ENCODE results near the gene GAPDH. TPM values are rescaled to one million over a fixed set of nuclear protein-coding genes. Genes with fewer than 3 reads are reported as not detected.

GAPDH gene
- total RNA-seq, 4 donors from 2014 or later = 1,806 to 2,946 (median 2,333) TPM

DNA sequence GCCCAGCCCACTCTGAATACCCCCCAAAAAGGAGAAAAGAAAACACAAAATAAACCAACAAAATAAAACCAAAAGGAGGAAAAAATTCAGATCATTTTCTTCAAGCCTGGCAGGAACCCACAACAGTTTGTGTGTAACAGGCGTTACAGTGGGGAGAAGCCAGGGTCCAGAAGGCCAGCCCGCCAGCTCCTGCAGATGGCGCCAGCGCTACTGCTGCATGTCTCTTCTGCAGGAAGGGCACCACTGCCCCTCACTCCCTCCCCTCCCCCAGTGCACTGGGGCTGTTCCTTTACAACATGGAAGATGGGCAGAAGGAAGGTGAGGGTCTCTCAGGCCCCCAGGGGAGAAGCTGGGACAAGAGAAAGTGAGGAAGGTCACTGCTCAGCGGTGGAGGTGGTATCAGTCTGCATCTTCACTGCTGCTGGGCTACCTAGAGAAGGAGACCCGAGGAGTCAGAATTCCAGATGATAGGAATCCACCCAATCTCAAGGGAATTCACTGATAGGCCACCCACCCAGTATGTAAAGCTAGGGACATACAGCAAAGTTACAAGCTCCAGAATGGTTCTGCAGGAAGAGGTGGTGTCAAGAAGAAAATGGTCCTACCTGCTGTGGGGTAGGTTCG, 36.1 kb downstream of the GAPDH start:
- intact Hi-C loops (cut with DNase I; ENCODE audit: low total_unique reads) (no loop called here), in situ Hi-C loops (cut with MboI; ENCODE audit: low pct_ligation_motif_present in 1 of 4, low pct_unique_long_range_greater_than_20kb in 1 of 4, low sequenced_read_pairs in 3 of 4) (no loop called here)
- Histone ChIP-seq H3K4me1 (peaks cover 6 to 20% (median 15%) of the 10 kb centered on the region in 4 donors), H3K36me3 (peaks cover 1 to 55% (median 18%) of the 10 kb centered on the region in 4 donors), H3K27me3 (no peaks in the 10 kb centered on the region), H3K9me3 (no peaks in the 10 kb centered on the region), H3K4me3 (no peak overlapping the region), H3K27ac (peak overlapping the region in 1 of 4 donors; percentile 12)
- TF ChIP-seq, protein P1, sequence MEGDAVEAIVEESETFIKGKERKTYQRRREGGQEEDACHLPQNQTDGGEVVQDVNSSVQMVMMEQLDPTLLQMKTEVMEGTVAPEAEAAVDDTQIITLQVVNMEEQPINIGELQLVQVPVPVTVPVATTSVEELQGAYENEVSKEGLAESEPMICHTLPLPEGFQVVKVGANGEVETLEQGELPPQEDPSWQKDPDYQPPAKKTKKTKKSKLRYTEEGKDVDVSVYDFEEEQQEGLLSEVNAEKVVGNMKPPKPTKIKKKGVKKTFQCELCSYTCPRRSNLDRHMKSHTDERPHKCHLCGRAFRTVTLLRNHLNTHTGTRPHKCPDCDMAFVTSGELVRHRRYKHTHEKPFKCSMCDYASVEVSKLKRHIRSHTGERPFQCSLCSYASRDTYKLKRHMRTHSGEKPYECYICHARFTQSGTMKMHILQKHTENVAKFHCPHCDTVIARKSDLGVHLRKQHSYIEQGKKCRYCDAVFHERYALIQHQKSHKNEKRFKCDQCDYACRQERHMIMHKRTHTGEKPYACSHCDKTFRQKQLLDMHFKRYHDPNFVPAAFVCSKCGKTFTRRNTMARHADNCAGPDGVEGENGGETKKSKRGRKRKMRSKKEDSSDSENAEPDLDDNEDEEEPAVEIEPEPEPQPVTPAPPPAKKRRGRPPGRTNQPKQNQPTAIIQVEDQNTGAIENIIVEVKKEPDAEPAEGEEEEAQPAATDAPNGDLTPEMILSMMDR (IDR thresholded peaks at IDR 0.05) = peak in 3 of 5 experiments; percentile 26 to 32 (median 31)
- TF ChIP-seq POLR2A (IDR thresholded peaks at IDR 0.05) = no peak
- WGBS, 2 donors (ENCODE audit: low coverage in 1 of 2) = 0 to 67% methylated on average over 1 to 7 of the region's 7 CpGs
- DNase-seq = peak; percentile 64

DNA sequence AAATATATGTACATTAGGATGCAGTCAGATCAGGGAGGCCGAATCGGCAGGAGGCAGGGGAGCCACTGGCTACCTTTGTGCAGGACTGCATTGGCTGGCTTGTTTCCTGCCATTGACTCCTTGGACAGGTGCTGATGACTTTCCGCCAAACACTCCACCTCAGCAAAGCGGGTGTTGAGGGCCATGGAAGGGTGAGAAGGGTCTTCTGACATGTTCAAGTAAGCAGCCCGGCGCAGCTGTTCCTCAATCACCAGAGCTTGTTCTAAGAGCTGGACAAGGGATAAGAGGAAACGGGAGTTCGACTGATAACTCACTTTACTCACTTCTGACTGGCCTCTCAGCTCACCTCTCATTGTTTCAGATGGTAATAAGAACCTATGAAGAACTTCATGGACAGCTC, 38.7 kb downstream of the GAPDH start:
- in situ Hi-C loops (cut with MboI; ENCODE audit: low pct_ligation_motif_present in 1 of 4, low pct_unique_long_range_greater_than_20kb in 1 of 4, low sequenced_read_pairs in 3 of 4) (no loop called here), intact Hi-C loops (cut with DNase I; ENCODE audit: low total_unique reads) (no loop called here)
- Histone ChIP-seq H3K9me3 (no peaks in the 10 kb centered on the region), H3K4me3 (no peak overlapping the region), H3K27ac (no peak overlapping the region), H3K27me3 (no peaks in the 10 kb centered on the region), H3K36me3 (peaks cover 3 to 71% (median 31%) of the 10 kb centered on the region in 4 donors), H3K4me1 (peaks cover 0 to 9% (median 7%) of the 10 kb centered on the region in 4 donors)
- WGBS, 2 donors (ENCODE audit: low coverage in 1 of 2) = 55 to 87% methylated on average over 2 to 8 of the region's 8 CpGs
- no peak for DNase-seq
- no peak for TF ChIP-seq POLR2A (IDR thresholded peaks at IDR 0.05)

DNA sequence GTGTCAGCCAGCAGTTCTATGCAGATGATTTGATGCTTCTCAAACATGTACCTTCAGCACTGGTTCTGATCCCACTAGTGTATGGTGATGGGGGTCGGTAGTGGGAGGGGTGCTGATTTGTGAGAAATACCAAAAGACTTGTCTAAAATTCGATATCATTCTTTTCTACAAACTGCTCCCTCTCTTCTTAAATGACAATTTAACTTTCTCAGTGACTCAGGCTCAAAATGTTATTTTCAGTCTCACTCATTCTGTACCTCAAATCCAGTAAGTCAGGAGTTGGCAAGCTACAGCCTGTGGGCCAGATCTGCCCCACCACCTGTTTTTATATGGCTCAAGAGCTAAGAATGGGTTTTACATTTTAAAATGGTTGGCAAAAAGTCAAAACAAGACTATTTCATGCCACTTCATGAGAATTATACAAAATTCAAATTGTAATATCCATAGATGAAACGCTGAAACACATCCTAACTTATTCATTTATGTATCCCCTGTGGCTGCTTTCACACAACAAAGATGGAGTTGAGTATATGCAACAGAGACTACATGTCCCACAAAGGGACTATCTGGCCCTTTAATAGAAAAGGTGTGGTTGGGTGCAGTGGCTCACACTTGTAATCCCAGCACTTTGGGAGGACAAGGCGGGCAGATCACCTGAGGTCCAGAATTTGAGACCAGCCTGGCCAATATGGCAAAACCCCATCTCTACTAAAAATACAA, 40.4 kb downstream of the GAPDH start:
- Histone ChIP-seq H3K4me3 (no peak overlapping the region), H3K27me3 (no peaks in the 10 kb centered on the region), H3K9me3 (no peaks in the 10 kb centered on the region), H3K4me1 (no peaks in the 10 kb centered on the region), H3K36me3 (peaks cover 3 to 84% (median 41%) of the 10 kb centered on the region in 4 donors), H3K27ac (no peak overlapping the region)
- in situ Hi-C loops (cut with MboI; ENCODE audit: low pct_ligation_motif_present in 1 of 4, low pct_unique_long_range_greater_than_20kb in 1 of 4, low sequenced_read_pairs in 3 of 4) = no loop called here
- TF ChIP-seq, protein P1 (IDR thresholded peaks at IDR 0.05) = no peak
- TF ChIP-seq POLR2A (IDR thresholded peaks at IDR 0.05) = no peak
- no peak for TF ChIP-seq POLR2AphosphoS5 (IDR thresholded peaks at IDR 0.05)
- TF ChIP-seq EP300 (IDR thresholded peaks at IDR 0.05; ENCODE audit: low read depth) = no peak
- DNase-seq = no peak
- WGBS, 2 donors (ENCODE audit: low coverage in 1 of 2) = 74 to 78% methylated on average over 3 to 4 of the region's 4 CpGs
- intact Hi-C loops (cut with DNase I; ENCODE audit: low total_unique reads) = no loop called here

DNA sequence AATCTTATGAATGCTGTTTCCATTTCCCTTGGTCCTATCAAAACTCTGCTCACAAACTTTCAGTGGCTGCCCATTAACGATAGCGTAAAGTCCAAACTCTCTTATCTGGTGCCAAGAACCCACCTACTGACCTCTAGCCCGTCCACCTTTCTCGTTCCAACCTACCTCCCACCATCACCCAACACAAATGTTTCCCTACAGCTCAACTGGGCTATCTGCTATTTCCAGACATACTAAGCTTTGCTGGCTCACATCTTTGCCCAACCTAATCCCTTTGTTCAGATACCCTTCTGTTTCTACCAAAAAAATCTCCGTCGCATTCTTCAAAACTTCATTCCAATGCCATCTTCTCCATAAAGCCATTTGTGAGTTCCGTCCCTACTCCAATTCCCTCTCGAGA, 41.3 kb downstream of the GAPDH start:
- no peak for DNase-seq
- in situ Hi-C loops (cut with MboI; ENCODE audit: low pct_ligation_motif_present in 1 of 4, low pct_unique_long_range_greater_than_20kb in 1 of 4, low sequenced_read_pairs in 3 of 4) (no loop called here), intact Hi-C loops (cut with DNase I; ENCODE audit: low total_unique reads) (no loop called here)
- Histone ChIP-seq H3K27me3 (no peaks in the 10 kb centered on the region), H3K4me3 (no peak overlapping the region), H3K9me3 (no peaks in the 10 kb centered on the region), H3K4me1 (no peaks in the 10 kb centered on the region), H3K27ac (no peak overlapping the region), H3K36me3 (peaks cover 3 to 86% (median 45%) of the 10 kb centered on the region in 4 donors)
- TF ChIP-seq, protein P1 (IDR thresholded peaks at IDR 0.05) = no peak
- 78 to 93% methylated on average over 8 of the region's 8 CpGs for WGBS, 2 donors (ENCODE audit: low coverage in 1 of 2)

Data from transverse colon (tissue), 4 donors.